Fibroblast of lung (primary cell): ENCODE measurements around the gene C3orf20. TPM values are rescaled to one million over a fixed set of nuclear protein-coding genes. Genes with fewer than 3 reads are reported as not detected.

Experiments used
- DNase-seq, 2 donors: peaks; one replicate each; pipeline versions ENCODE4 v3.0.0 to v3.0.0-alpha.2; 2010; ENCODE audit warnings: low read depth in 2 of 2
- H2AFZ ChIP-seq: 2 replicates; pipeline ENCODE4 v1.5.1; 2012; ENCODE audit warnings: low read length, control low read depth, inconsistent platforms
- H3K27ac ChIP-seq: 2 replicates; pipeline ENCODE4 v1.5.1; 2011; ENCODE audit warnings: low read length, control low read depth; ENCODE audit not compliant: insufficient read depth
- H3K27me3 ChIP-seq: 2 replicates; pipeline ENCODE4 v1.5.1; 2011; ENCODE audit warnings: mild to moderate bottlenecking, low read length; ENCODE audit not compliant: control insufficient read depth, insufficient read depth
- H3K36me3 ChIP-seq: 2 replicates; pipeline ENCODE4 v1.5.1; 2011; ENCODE audit warnings: low read length; ENCODE audit not compliant: control insufficient read depth, insufficient read depth
- H3K4me1 ChIP-seq: 2 replicates; pipeline ENCODE4 v1.5.1; 2011; ENCODE audit warnings: low read length; ENCODE audit not compliant: control insufficient read depth, insufficient read depth; ENCODE audit errors: extremely low read depth
- H3K4me2 ChIP-seq: 2 replicates; pipeline ENCODE4 v1.5.1; 2011; ENCODE audit warnings: low read length, control low read depth; ENCODE audit not compliant: insufficient read depth; ENCODE audit errors: extremely low read depth
- H3K4me3 ChIP-seq, 4 experiments: fragments of 200-600 bp in 1 of 4; sonication (generic) in 1 of 4; replicated peaks in 1 of 4; 2 replicates each; pipeline ENCODE4 v1.5.1; 2011 to 2016; ENCODE audit warnings: low read length in 4 of 4, low read depth in 3 of 4, mild to moderate bottlenecking in 3 of 4, control low read depth in 2 of 4, inconsistent platforms in 1 of 4, mixed read lengths in 1 of 4; ENCODE audit not compliant: insufficient read depth in 1 of 4; ENCODE audit errors: control extremely low read depth in 1 of 4
- H3K79me2 ChIP-seq: 2 replicates; pipeline ENCODE4 v1.5.1; 2012; ENCODE audit warnings: mild to moderate bottlenecking, low read length, inconsistent platforms; ENCODE audit not compliant: control insufficient read depth, insufficient read depth
- H3K9ac ChIP-seq: 2 replicates; pipeline ENCODE4 v1.5.1; 2011; ENCODE audit warnings: mild to moderate bottlenecking, low read length, control low read depth; ENCODE audit not compliant: insufficient read depth
- H3K9me3 ChIP-seq: 2 replicates; pipeline ENCODE4 v1.5.1; 2012; ENCODE audit warnings: low read depth, low read length; ENCODE audit not compliant: control insufficient read depth, insufficient read depth
- H4K20me1 ChIP-seq: 2 replicates; pipeline ENCODE4 v1.5.1; 2011; ENCODE audit warnings: low read length; ENCODE audit not compliant: control insufficient read depth, insufficient read depth; ENCODE audit errors: extremely low read depth
- EZH2 ChIP-seq: IDR thresholded peaks from 2 replicates; pipeline ENCODE4 v1.5.1; 2012; ENCODE audit warnings: low read length, control low read depth, mild to moderate bottlenecking; ENCODE audit errors: missing control alignments
- polyA plus RNA-seq, 2 donors: library from polyadenylated mRNA; depleted of rRNA in 1 of 2; stranded (reverse) in 1 of 2; unstranded in 1 of 2; fragments of >200 nt; gene quantifications; 2 replicates each; pipeline ENCODE4 v1.2.1, GENCODE V29; 2011 to 2012; ENCODE audit warnings: missing spikeins in 1 of 2
- total RNA-seq: library from RNA; depleted of rRNA; stranded (reverse); fragments of >200 nt; gene quantifications from 2 replicates; pipeline ENCODE4 v1.2.1, GENCODE V29; 2014
- TF ChIP-seq, protein P1 (sequence below), 2 donors: IDR thresholded peaks in 1 of 2; conservative IDR thresholded peaks in 1 of 2; 1 replicate in 1 of 2; 2 replicates in 1 of 2; pipeline ENCODE4 v1.5.1; 2011 to 2012; ENCODE audit warnings: low read length in 2 of 2, control low read depth in 1 of 2, inconsistent platforms in 1 of 2, low read depth in 1 of 2, mild to moderate bottlenecking in 1 of 2

The C3orf20 gene
- total and polyA plus RNA-seq, 2 donors (not counting 1 experiment from before 2014, with no cell fraction given) = not detected

DNA sequence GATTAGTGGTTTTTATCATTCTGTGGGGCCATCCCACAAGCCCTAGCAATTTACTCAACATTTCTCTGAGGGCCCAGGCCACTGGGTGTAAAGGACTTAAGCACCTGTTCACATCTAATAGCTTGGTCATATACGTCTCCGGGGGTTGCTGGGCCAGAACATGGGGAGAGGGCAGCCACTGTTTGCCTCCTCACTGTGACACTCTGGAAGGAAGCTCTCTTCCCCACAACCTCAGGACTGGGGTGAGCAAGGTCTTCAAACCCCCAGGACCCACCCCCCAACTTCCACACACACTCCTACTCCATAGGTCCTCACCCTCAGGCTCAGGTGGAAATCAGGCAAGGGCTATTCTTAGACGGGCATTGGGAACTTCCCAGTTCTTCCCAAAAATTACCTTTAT is 28.9 kb downstream of the C3orf20 start:
- no peak for DNase-seq
- no peaks in the 10 kb centered on the region for H3K4me1 ChIP-seq
- TF ChIP-seq, protein P1, sequence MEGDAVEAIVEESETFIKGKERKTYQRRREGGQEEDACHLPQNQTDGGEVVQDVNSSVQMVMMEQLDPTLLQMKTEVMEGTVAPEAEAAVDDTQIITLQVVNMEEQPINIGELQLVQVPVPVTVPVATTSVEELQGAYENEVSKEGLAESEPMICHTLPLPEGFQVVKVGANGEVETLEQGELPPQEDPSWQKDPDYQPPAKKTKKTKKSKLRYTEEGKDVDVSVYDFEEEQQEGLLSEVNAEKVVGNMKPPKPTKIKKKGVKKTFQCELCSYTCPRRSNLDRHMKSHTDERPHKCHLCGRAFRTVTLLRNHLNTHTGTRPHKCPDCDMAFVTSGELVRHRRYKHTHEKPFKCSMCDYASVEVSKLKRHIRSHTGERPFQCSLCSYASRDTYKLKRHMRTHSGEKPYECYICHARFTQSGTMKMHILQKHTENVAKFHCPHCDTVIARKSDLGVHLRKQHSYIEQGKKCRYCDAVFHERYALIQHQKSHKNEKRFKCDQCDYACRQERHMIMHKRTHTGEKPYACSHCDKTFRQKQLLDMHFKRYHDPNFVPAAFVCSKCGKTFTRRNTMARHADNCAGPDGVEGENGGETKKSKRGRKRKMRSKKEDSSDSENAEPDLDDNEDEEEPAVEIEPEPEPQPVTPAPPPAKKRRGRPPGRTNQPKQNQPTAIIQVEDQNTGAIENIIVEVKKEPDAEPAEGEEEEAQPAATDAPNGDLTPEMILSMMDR (conservative IDR thresholded peaks at IDR 0.05 in 1 of 2, IDR thresholded peaks at IDR 0.05 in 1 of 2; ENCODE audit: low read depth in 1 of 2, low read length in 2 of 2) = no peak
- no peak for TF ChIP-seq EZH2

DNA sequence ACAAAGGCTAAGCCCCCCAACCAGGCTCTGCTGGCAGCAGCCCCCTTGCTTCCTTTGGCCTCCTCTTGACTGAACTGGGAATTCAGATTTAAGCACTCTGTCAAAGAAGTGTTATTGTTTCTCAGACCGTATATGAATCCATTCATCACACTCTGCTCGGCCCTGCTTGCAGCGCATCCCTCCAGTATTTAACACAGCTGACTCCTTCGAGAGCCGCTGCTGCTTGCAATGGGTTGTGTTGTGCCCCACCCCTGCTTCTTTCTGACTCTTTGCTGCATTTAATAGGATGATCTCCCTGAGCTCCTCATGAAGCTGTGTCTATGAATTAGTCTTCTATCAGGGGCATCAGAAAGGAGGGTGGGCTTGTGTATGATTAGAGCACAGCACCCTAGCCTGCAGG is 31.2 kb downstream of the C3orf20 start:
- no peak overlapping the region for H2AFZ ChIP-seq
- no peaks in the 10 kb centered on the region for H4K20me1 ChIP-seq
- TF ChIP-seq, protein P1 (conservative IDR thresholded peaks at IDR 0.05 in 1 of 2, IDR thresholded peaks at IDR 0.05 in 1 of 2; ENCODE audit: low read depth in 1 of 2, low read length in 2 of 2) = no peak
- no peak for TF ChIP-seq EZH2
- no peak overlapping the region for H3K9ac ChIP-seq
- H3K36me3 ChIP-seq = no peaks in the 10 kb centered on the region
- H3K4me2 ChIP-seq = no peak overlapping the region
- no peak overlapping the region for H3K4me3 ChIP-seq
- H3K4me1 ChIP-seq = no peaks in the 10 kb centered on the region
- no peak overlapping the region for H3K27ac ChIP-seq
- no peaks in the 10 kb centered on the region for H3K79me2 ChIP-seq
- DNase-seq = no peak
- H3K9me3 ChIP-seq = no peaks in the 10 kb centered on the region
- H3K27me3 ChIP-seq = no peaks in the 10 kb centered on the region

More for the DNA sequence above, 28.9 kb downstream of the C3orf20 start:
- H3K4me3 ChIP-seq = no peak overlapping the region
- no peak overlapping the region for H3K4me2 ChIP-seq
- H3K9ac ChIP-seq = no peak overlapping the region
- no peak overlapping the region for H3K27ac ChIP-seq
- H3K79me2 ChIP-seq = no peaks in the 10 kb centered on the region
- H4K20me1 ChIP-seq = no peaks in the 10 kb centered on the region
- no peaks in the 10 kb centered on the region for H3K27me3 ChIP-seq
- no peaks in the 10 kb centered on the region for H3K9me3 ChIP-seq
- H3K36me3 ChIP-seq = no peaks in the 10 kb centered on the region
- no peak overlapping the region for H2AFZ ChIP-seq

DNA sequence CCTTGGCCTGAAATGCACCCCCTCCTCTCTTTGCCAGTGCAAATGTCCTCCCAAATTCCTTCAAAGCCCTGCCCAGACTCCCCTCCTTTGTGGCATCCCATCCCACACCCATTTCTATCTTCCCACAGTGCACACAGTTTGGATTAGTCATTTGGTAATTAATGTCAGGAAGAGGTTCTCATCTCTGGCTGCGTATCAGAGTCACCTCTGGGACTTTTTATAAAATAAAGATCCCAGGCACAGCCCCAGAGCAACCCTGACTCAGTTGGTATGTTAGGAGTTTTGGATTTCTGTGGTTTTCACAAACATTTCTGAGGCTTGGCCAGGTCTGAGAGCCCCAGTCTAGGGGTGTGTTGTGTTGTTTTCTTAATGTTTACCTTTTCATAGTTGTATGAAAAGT is 41.6 kb downstream of the C3orf20 start:
- H2AFZ ChIP-seq = no peak overlapping the region
- H3K9me3 ChIP-seq = no peaks in the 10 kb centered on the region
- H3K4me3 ChIP-seq = no peak overlapping the region
- H3K9ac ChIP-seq = no peak overlapping the region
- TF ChIP-seq EZH2 = no peak
- TF ChIP-seq, protein P1 (conservative IDR thresholded peaks at IDR 0.05 in 1 of 2, IDR thresholded peaks at IDR 0.05 in 1 of 2; ENCODE audit: low read depth in 1 of 2, low read length in 2 of 2) = no peak
- H3K4me2 ChIP-seq = no peak overlapping the region
- peak in 1 of 2 donors; percentile 17 for DNase-seq
- H3K4me1 ChIP-seq = no peaks in the 10 kb centered on the region
- no peaks in the 10 kb centered on the region for H3K27me3 ChIP-seq
- no peaks in the 10 kb centered on the region for H4K20me1 ChIP-seq
- H3K27ac ChIP-seq = no peak overlapping the region
- H3K79me2 ChIP-seq = no peaks in the 10 kb centered on the region
- no peaks in the 10 kb centered on the region for H3K36me3 ChIP-seq
